NB4 (cell line): Measurements from ENCODE around the gene FGF12.

Experiments used
- MYC ChIP-seq: IDR thresholded peaks from 2 replicates; pipeline ENCODE4 v1.6.1; 2011; ENCODE audit warnings: low read depth, low read length
- POLR2A ChIP-seq: IDR thresholded peaks from 2 replicates; pipeline ENCODE4 v1.6.1; 2011; ENCODE audit warnings: mild to moderate bottlenecking; ENCODE audit not compliant: insufficient read length; ENCODE audit errors: extremely low read depth
- TF ChIP-seq, protein P1 (sequence below): IDR thresholded peaks from one replicate; pipeline ENCODE4 v1.5.1; 2012; ENCODE audit warnings: low read depth, low read length
- TF ChIP-seq, protein P2 (sequence below): IDR thresholded peaks from 2 replicates; pipeline ENCODE4 v1.6.1; 2011; ENCODE audit warnings: low read depth, low read length

DNA sequence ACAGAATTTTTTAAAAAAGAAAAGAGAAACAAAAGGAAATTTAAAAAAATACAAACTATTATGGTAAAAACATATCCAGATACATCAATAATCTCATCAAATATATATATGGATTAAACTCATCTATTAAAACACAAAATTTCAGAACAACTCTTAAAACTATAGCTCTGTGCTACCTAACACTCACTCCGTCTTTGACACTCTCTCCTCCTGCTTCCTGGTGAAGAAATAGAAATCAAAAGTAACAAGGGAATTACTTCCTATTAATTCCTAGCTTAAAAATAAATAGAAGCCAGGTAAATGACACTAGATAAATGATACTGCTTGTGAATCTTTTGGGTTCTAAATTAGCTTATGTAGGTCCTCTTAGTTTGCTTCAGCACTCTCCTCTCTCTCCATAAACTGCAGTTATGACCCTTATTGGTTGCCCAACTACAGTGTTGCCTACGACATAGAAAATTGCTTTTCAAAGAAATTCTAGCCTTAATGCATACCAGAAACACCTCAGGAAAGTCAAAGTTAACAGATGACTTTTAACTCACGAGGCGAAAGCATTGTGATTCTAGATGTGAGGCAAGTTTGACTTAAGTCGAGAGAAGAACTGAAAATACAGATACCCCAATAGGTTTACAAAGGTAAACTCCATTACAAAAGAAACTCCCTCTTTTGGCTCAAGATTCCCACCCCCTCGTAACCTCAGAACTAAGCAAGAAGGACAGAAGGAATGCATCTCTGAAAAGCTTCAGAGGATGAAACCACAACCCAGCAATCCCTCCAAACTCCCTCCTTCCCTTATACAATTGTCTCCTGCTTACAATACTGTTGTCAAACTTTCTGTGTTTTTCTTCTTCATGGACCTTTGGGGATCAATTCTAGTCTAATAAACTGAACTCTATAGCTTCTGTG lies 394.7 kb downstream of the FGF12 start:
- TF ChIP-seq, protein P1, sequence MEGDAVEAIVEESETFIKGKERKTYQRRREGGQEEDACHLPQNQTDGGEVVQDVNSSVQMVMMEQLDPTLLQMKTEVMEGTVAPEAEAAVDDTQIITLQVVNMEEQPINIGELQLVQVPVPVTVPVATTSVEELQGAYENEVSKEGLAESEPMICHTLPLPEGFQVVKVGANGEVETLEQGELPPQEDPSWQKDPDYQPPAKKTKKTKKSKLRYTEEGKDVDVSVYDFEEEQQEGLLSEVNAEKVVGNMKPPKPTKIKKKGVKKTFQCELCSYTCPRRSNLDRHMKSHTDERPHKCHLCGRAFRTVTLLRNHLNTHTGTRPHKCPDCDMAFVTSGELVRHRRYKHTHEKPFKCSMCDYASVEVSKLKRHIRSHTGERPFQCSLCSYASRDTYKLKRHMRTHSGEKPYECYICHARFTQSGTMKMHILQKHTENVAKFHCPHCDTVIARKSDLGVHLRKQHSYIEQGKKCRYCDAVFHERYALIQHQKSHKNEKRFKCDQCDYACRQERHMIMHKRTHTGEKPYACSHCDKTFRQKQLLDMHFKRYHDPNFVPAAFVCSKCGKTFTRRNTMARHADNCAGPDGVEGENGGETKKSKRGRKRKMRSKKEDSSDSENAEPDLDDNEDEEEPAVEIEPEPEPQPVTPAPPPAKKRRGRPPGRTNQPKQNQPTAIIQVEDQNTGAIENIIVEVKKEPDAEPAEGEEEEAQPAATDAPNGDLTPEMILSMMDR: no peak
- TF ChIP-seq, protein P2, sequence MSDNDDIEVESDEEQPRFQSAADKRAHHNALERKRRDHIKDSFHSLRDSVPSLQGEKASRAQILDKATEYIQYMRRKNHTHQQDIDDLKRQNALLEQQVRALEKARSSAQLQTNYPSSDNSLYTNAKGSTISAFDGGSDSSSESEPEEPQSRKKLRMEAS: no peak
- TF ChIP-seq POLR2A: no peak
- TF ChIP-seq MYC: no peak
